ENCODE results near the gene ITGA7.

- no peak for TF ChIP-seq BRCA1 (IDR thresholded peaks at IDR 0.05; ENCODE audit: low read depth, low read length)
- TF ChIP-seq TCF12 (IDR thresholded peaks at IDR 0.05; ENCODE audit: low read depth, low read length): no peak
- TF ChIP-seq, protein P1, sequence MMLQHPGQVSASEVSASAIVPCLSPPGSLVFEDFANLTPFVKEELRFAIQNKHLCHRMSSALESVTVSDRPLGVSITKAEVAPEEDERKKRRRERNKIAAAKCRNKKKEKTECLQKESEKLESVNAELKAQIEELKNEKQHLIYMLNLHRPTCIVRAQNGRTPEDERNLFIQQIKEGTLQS (IDR thresholded peaks at IDR 0.05; ENCODE audit: insufficient read depth, low read depth, low read length): no peak
- no peak for TF ChIP-seq CHD2 (IDR thresholded peaks at IDR 0.05; ENCODE audit: low read length)
Observed at GRCh38 chr12:55745361-55746173, 37.9 kb upstream of the ITGA7 start.
